HepG2 (cell line): Measurements from ENCODE around the gene B4GALT5.

Experiments
- CHCHD3 ChIP-seq: sonication (generic); formaldehyde crosslinking; IDR thresholded peaks from 2 replicates; pipeline ENCODE4 v1.8.0; 2022; ENCODE audit warnings: mild to moderate bottlenecking, missing genetic modification reagents, moderate library complexity
- ELF4 ChIP-seq: sonication (generic); formaldehyde crosslinking; IDR thresholded peaks from 2 replicates; pipeline ENCODE4 v1.5.0; 2020; ENCODE audit warnings: missing genetic modification reagents, mild to moderate bottlenecking, moderate library complexity, borderline replicate concordance
- HNRNPH1 ChIP-seq: fragments of 200-400 bp; formaldehyde crosslinking; optimal IDR thresholded peaks from 2 replicates; pipeline ENCODE3; 2017; ENCODE audit warnings: mild to moderate bottlenecking, low read depth, low read length
- PCBP2 ChIP-seq: fragments of 200-400 bp; formaldehyde crosslinking; optimal IDR thresholded peaks from 2 replicates; pipeline ENCODE3; 2018; ENCODE audit warnings: low read length, low read depth; ENCODE audit not compliant: poor library complexity, severe bottlenecking
- SIN3A ChIP-seq: IDR thresholded peaks from 2 replicates; pipeline ENCODE4 v1.6.1; 2011; ENCODE audit warnings: low read depth, mild to moderate bottlenecking, control low read depth, low read length, borderline replicate concordance
- SRF ChIP-seq: IDR thresholded peaks from 2 replicates; pipeline ENCODE4 v1.6.1; 2011; ENCODE audit warnings: mild to moderate bottlenecking, low read depth, low read length, moderate library complexity
- TAF1 ChIP-seq: sonication (generic); formaldehyde crosslinking; IDR thresholded peaks from 2 replicates; pipeline ENCODE4 v1.4.0; 2020; ENCODE audit warnings: missing genetic modification reagents
- ZBTB40 ChIP-seq, 2 experiments: fragments of 450-650 bp in 1 of 2; sonication (generic) in 1 of 2; formaldehyde crosslinking in 1 of 2; IDR thresholded peaks; 2 replicates each; pipeline versions ENCODE4 v1.6.1 to v1.8.0; 2016 to 2022; ENCODE audit warnings: antibody characterized with exemption in 1 of 2, mild to moderate bottlenecking in 1 of 2, missing genetic modification reagents in 1 of 2
- ZNF18 ChIP-seq: sonication (generic); formaldehyde crosslinking; IDR thresholded peaks from 2 replicates; pipeline ENCODE4 v1.8.0; 2022; ENCODE audit warnings: mild to moderate bottlenecking, missing genetic modification reagents; ENCODE audit not compliant: insufficient replicate concordance
- ZNF350 ChIP-seq: sonication (generic); formaldehyde crosslinking; IDR thresholded peaks from 2 replicates; pipeline ENCODE4 v1.4.0; 2020; ENCODE audit warnings: mild to moderate bottlenecking, low read depth, missing genetic modification reagents, borderline replicate concordance
- ZNF549 ChIP-seq: sonication (generic); formaldehyde crosslinking; IDR thresholded peaks from 2 replicates; pipeline ENCODE4 v1.5.0; 2020; ENCODE audit warnings: missing genetic modification reagents
- ZNF558 ChIP-seq: sonication (generic); formaldehyde crosslinking; IDR thresholded peaks from 2 replicates; pipeline ENCODE4 v1.9.0; 2022; ENCODE audit warnings: mild to moderate bottlenecking, missing genetic modification reagents, borderline replicate concordance

- TF ChIP-seq ZNF558 (CRISPR knock-in tag) (no peak), ZNF18 (CRISPR knock-in tag) (no peak), SIN3A (no peak), ELF4 (CRISPR knock-in tag) (no peak), SRF (0 out of 2 replicates have a peak, but pooled peaks have one; percentile 17), PCBP2 (no peak), HNRNPH1 (no peak), ZNF549 (no peak), CHCHD3 (CRISPR knock-in tag) (no peak), ZNF350 (CRISPR knock-in tag) (no peak), ZBTB40 (IDR thresholded peaks at IDR 0.05) (no peak), ZBTB40 (CRISPR knock-in tag; IDR thresholded peaks at IDR 0.05) (no peak), TAF1 (CRISPR knock-in tag) (no peak)
Measured at GRCh38 chr20:49677777-49678758, 35.6 kb downstream of the B4GALT5 start.
